HG03558 (cell line): ENCODE results near the gene SEC61A2.
"Not testable (repeated sequence)": the region's sequence is repeated elsewhere in the genome, so short reads cannot be mapped to it uniquely, and the experiment has no call there.

Source experiments
- ATAC-seq: cut with Tn5 transposase; IDR thresholded peaks from one replicate; pipeline ENCODE4 v1.9.1; 2021; ENCODE audit warnings: moderate number of reproducible peaks; ENCODE audit not compliant: unreplicated experiment; ENCODE audit errors: extremely low read depth

Gene SEC61A2

DNA sequence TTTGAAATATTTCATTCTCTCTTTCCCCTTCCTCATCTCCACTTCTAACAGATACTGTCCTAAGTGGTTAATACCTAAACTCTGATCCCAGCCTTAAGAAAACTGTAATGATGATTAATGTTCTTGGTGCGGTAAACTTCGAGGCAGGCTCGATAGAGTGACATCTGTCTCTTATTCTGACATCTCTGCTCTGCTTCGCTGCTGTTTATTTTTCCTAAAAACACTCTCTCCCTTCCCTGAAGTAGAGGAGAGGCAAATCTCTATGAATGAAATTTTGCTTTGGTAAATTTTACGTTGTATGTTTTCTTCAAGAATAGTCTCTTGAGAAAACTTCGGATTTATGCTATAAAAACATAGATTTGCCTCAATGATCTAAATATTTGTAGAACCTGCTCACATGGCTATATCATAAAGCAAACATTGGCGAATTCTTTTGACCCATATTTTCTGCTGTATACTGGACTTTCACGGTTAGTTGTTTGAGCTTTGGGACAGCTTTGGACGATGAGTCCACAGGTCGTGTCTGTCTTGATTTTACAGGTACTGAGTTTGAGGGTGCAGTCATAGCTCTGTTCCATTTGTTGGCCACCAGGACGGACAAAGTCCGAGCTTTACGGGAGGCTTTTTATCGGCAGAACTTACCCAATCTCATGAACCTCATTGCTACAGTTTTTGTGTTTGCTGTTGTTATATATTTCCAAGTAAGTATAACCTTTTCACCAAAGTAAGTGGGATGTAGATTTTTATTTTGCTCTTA is 27.1 kb downstream of the SEC61A2 start:
- ATAC-seq, result no peak

DNA sequence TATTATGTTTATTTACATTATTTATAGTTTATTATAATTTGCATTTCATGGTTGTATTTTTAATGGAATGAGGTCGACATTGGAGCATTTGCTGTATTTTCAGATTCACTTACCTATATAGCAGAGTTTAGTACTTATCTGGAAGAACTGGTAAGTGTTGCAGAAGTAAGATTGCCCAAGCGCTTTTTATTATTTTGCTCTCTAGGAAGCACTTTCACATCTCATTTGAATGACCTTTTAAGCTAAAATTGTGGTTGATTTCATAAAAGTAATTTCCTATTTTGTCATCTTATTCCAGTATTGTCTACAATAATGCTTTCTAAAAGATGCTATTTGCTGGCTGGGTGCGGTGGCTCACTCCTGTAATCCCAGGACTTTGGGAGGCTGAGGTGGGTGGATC is 28.6 kb downstream of the SEC61A2 start:
- no peak for ATAC-seq

DNA sequence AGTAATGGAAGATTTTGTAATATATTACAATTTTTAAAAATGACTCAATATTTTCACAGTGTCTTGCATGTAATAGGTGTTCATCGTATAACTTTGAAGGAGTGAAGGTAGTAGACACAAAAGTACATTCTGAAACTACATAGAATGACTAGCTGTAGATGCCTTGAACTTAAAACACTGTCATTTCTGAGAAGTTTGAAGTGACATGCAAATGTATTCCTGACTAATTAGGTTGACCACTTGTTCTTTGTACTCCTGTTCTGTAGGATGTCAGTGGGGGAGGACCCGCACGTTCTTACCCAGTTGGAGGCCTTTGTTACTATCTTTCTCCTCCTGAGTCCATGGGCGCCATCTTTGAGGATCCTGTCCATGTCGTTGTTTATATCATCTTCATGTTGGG is 31.2 kb downstream of the SEC61A2 start:
- no peak for ATAC-seq

DNA sequence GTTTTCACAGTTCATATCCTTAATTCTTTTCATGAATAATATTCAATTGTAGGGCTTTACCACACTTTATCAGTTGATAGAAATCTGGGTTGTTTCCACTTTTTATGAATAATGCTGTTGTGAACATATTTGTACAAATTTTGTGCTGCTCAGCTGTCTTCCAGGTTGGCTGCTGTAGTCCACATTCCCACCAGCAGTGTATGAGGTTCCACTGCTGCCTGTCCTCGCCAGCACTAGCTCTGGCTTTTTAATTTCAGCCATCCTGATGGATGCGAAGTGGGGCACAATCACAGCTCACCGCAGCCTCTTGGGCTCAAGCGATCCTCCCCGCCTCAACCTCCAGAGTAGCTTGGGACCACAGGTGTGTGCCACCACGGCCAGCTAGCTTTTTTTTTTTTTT is 33.5 kb downstream of the SEC61A2 start:
- no peak for ATAC-seq

DNA sequence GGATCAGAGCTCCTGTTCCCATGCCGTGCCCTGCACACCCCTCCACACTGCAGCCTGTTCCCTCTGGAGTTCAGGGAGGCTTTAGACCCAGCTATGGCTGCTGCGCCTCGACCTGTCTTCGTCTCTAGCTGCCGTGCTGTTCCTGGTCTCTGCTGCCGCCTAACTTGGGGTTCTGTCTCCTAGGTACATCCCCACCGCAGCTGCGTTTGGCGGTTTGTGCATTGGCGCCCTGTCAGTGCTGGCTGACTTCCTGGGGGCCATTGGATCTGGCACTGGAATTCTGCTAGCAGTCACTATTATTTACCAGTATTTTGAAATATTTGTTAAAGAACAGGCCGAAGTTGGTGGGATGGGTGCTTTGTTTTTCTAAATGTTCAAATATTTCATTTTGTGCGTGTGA is 34.6 kb downstream of the SEC61A2 start:
- ATAC-seq, result no peak

DNA sequence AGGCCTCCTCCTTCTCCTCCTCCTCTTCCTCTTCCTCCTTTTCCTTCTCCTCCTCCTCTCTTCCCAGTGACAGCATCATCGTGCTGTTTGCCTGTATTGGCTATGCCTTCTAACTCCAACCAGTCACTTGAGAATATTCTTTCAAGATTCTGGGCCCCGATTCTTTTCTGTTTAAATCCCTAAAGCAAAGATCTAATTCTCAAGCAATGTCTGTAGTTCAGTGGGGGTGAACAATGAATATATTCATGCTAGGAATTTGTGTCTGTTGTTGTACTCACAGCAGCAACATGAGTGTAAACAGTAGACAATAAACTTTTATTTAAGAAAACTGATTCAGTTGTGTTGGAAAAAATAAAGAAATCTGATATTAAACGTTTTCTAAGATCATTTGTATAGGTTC is 35.6 kb downstream of the SEC61A2 start:
- no peak for ATAC-seq

DNA sequence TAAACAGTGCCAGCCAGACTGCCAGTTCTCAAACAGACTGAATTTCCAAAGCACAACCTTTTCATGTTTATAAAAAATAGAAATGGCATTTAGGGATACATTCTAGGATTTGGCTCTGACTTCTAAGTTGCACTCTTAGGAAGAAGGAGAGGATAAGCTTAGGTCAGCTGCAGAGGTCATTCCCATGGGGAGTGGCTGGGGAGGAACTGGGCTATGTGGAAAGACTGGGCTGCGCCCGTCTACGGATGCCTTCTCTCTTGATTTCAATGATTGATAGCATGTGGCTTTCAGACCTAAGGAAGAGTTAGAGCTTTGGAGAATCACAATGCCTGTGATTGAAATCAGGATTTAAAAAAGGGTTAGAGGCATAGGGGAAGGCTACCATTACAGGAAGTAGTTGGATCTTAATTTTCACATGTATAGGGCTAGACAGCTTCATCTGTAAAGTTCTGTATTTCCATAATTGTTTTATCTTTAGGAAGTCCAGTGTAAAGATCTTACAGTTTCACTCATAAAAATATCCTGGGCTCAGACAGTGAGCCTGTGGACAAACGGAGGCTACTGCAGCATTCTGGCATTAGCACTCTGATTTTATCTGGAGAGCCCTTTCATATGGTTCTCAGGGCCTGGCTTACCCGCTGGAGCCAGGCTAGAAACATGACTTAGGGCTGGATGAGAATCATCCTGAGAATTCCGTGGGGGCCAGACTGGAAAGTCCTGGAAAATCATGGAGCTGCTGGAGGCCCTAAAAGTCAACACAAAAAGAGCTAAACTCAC is 36.7 kb downstream of the SEC61A2 start:
- no peak for ATAC-seq

DNA sequence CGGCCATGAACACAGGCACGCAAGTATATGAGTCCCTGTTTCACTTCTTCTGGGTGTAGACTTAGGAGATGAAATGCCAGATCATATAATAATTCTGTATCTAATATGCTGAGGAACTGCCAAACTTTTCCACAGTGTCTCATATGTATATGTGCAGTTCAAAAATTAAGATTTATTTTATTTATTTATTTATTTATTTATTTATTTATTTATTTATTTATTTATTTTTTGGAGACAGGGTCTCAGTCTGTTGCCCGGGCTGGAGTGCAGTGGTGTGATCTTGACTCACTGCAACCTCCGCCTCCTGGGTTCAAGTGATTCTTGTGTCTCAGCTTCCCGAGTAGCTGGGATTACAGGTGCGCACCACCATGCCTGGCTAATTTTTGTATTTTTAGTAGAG is 42.0 kb downstream of the SEC61A2 start:
- not testable (repeated sequence) for ATAC-seq

DNA sequence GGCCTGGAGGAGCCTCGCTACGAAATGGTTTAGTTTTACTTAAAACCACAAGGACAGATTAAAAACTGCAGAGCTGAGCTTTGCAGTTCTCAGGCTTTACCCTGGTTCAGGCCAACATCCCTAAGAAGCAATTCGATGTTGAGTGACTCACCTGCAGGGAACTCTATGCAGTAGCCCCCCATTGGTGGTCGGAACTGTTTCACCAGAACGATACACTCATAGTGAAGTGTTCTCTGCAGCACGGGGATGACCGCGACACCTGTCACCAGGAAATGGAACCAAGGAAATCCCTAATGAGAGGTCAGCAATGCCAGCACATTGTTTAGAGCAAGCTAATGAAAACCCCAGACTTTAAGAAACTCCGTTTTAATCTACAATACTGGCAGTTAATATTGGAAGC is 48.2 kb downstream of the SEC61A2 start:
- ATAC-seq, result no peak

DNA sequence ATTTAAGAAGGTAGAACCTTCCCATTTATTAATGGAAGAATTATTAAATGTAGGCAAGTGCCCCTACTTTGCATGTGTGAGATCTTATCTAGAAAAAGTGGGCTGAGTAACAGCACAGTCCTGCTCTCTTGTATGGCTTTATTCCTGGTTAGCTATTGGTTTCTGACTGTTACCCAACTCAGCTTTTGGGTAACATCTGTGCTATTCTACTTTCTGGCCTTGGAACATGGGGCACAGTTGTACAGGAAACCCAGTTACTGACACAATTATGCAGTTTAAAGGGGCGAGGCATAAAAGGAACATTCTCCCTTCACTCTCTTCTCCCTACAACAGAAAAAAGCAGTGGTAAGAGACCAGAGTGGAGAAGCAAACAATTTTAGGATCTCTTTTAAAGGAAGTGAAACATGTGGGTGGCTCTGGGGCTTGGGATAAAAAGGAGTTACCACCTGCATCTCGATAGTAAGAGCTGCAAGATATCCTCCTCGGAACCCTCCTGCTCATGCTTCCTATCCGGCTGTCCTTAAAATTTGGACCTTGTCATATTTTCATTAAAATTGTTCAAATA is 50.2 kb downstream of the SEC61A2 start:
- ATAC-seq, result no peak

DNA sequence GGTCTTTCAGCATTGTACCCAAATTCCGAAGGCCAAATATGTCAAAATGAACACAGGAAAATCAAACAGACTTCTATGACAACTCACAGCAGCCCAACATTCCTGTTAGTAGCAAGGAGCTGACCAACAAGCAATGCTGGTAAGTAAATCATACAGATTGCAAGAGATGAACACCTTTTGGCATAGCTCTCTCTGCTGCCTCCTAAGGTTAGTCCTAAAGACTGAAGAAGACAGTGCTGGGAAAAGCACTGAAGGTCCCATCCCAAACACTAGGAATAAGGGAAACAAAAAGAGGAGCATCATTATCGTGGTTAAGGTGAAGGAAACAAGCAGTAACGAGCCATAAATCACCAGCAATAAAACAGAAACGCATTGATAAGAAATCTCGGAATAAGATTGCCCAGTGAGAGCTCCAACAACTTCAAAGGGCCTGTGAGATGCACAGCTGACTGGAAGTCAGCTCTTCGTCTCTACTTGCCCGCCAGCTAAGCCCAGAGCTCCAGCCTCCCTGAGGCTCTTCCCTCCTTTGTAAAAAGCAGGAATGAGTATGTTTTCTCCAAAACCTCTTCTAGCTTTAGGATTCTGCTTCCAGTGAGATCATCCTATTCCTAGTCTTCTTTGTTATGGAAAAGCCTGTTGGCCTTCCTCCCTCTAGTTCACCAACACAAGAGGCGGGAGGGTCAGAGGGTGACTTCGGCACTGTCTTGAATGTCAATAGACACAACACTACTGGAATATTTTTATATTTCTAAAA is 50.9 kb downstream of the SEC61A2 start:
- ATAC-seq, result no peak

DNA sequence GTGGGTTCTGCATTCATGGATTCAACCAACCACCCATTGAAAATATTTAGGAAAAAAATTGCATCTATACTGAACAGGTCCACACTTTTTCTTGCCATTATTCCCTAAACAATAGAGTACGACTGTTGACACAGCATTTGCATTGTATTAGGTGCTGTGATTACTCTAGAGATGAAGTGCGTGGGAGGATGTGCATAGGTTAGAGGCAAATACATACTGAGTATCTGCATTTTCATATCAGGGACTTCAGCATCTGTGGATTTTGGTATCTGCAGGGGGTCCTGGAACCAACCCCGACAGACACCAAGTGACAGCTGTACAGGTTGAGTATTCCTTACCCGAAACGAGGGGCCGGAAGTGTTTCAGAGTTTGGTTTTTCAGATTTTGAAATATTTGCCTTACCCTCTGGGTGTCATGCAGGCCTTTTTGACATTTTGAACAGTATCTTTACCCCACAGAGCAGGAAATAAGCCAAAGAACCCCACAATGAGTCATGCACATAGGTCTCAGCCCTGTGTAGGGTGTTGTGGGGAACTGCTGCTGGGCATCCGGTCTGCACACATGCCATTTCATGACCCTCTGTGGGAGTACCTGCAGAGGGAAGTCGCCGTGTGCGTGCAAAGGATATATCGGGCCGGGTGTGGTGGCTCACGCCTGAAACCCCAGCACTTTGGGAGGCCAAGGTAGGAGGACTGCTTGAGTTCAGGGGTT is 51.7 kb downstream of the SEC61A2 start:
- ATAC-seq, result no peak

DNA sequence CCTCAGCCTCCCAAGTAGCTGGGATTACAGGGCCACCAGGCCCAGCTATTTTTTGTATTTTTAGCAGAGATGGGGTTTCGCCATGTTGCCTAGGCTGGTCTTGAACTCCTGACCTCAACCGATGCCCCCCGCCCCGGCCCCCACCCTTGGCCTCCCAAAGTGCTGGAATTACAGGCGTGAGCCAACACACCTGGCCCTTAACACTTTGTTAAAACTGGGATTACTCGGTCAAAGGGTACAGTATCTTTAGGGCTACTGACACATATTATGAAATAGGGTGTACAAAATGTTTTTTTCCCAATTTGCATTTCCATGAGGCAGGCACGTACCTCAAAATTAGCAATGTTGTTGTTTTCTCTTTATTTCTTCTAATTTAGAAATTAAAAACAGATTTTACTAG is 54.7 kb downstream of the SEC61A2 start:
- no peak for ATAC-seq

DNA sequence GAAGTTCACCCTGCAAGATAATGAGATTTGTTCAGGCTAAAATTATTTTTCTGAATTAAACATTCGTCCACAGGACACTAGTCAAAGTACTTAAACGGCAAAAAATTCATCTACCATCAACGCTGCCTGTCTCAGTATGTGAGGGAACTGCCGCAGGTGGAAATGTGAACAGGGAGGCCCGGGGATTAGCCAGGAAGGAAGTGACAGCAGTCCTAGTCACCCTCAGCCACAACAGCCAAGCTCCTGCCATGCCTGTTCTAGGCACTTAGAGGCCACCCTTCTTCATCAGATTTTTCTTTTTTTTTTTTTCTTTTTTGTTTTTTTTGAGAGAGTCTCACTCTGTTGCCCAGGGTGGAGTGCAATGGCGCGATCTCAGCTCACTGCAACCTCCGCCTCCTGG is 56.8 kb downstream of the SEC61A2 start:
- no peak for ATAC-seq

DNA sequence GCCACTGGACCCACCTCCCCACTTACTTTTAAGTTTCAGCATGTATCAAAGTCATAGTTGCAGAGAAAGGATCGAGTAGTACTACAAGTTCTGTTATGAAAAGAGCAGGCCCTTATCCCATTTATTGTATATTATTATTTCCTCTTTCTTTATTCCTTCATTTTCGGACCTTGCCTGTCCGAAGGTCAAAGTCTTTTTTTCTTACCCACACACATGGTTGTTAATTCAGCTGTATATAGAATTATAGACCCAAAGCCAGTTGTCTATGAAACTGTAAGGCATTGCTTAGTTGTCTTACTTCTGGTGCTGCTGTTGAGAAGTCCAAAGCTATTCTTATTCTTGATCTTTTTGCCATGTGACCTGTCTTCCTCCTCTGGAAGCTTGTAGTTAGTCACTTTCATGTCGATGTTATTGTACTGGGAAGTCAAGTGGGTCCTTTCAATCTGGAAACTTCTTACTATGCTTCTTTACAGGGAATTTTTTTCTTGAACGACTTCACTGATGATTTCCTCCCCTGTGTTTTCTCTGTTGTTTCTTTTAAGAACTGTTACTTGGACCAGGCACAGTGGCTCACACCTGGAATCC is 57.9 kb downstream of the SEC61A2 start:
- no peak for ATAC-seq

DNA sequence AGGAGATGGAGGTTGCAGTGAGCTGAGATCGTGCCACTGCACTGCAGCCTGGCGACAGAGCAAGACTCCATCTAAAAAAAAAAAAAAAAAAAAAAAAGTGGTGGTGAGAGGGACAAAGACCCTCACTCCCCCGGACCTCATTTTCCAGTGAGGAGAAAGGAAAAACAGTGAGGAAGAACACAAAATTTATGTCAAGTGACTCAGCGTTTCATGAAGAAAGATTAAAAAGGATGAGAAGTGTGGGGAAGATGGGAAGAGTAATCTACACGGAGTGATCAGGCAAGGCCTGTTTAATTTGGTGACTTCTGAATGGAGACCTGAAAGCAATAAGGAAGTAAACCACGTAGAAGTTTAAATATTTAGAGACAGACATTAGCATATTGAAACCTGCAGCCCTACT is 59.2 kb downstream of the SEC61A2 start:
- ATAC-seq, result no peak

DNA sequence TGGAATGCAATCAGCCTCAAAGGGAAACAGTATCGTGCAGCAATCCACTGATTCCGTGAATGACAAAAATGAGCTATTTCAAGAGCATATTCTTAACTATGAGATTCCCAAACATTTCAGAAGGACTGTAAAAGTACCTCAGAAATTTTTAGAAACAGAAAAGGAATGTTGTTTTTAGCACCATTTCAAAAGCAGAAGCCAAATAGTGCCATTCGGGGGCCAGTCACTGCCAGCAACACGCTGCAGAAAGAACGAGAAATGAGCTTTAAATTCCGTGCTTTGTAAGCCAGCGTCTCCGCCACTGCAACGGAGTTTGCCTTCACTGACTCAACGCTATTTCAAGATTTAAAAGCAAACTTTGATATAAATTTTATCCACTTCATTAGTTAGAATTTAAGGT is 59.9 kb downstream of the SEC61A2 start:
- ATAC-seq, result no peak

DNA sequence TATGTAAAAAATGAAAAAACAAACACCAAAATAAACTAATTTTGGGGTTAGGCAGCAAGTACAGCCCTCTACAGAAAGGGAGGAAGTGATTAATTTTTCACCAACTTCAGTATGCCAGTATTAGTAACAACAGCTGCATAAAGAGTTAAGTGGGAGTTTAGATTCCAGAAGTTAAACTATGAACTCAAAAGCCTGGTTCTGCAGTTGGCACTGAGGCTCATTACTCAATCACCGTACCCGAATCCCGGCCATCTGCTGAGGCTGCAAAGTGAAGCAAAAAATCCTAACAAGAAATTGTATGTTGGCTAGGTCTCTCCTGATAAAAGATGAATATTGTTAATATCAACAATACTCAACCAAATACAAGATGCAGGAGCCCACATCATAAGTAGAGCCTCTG is 62.2 kb downstream of the SEC61A2 start:
- no peak for ATAC-seq

DNA sequence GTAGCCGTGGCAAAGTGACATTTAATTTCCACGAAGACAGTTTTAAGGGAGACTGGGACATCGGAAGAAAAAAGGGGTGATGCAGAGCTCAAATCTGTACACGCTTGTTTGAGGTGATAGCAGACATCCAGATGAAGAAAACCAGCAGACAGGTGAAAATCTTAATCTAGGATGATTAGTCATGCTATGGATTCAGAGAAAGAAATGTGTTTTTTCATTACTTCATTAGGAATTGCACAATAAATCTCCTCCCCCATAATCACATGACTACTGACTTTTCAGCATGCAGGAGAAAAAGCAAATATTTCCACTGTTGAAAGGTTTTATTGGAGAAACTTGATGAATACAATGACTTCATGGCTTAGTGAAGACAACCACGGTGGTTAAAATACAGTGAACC is 63.7 kb downstream of the SEC61A2 start:
- ATAC-seq, result no peak

DNA sequence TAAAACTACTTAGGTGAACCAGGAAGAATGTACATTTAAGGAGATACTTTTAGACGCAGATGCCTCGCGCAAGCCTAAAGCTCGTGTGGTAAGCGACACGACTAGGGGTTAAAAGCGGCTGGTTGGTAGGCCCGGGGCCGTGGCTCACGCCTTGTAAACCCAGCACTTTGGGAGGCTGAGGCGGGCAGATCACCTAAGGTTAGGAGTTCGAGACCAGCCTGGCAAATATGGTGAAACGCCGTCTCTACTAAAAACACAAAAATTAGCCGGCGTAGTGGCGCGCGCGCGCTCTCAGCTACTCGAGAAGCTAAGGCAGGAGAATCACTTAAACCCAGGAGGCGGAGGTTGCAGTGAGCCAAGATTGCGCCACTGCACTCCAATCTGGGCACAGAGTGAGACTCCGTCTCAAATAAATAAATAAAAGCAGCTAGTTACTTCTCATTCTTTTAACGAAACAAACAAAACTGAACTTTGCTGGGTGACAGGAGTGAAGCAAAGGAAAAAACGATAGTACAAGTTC is 65.3 kb downstream of the SEC61A2 start:
- ATAC-seq, result no peak
